Coronary artery (tissue), 2 donors: ENCODE results near the gene AADACL4.
"Not testable (repeated sequence)": the region's sequence is repeated elsewhere in the genome, so short reads cannot be mapped to it uniquely, and the experiment has no call there.

Experiments used
- DNase-seq: peaks from one replicate; pipeline ENCODE4 v3.0.0-alpha.2; 2017; ENCODE audit warnings: low spot score
- H3K27ac ChIP-seq, 2 donors: fragments of 200-600 bp; sonication (generic); one replicate each; pipeline ENCODE4 v1.5.1; 2016 to 2019
- H3K4me3 ChIP-seq: fragments of 200-600 bp; sonication (generic); 2 replicates; pipeline ENCODE4 v1.5.1; 2016; ENCODE audit warnings: mild to moderate bottlenecking, moderate library complexity
- CTCF ChIP-seq: fragments of 200-600 bp; sonication (generic); IDR thresholded peaks from one replicate; pipeline ENCODE4 v1.5.1; 2019; ENCODE audit warnings: antibody characterized with exemption

The AADACL4 gene

GRCh38 chr1:12636098-12636950 lies 7.6 kb upstream of the AADACL4 start:
- H3K4me3 ChIP-seq, result peak overlapping the region; percentile 47
- TF ChIP-seq CTCF, result no peak
- DNase-seq, result no peak
- H3K27ac ChIP-seq, result peak overlapping the region; percentile 48 to 75

GRCh38 chr1:12637693-12638092 lies 6.2 kb upstream of the AADACL4 start:
- H3K4me3 ChIP-seq, result no peak overlapping the region
- no peak overlapping the region for H3K27ac ChIP-seq
- DNase-seq, result no peak
- TF ChIP-seq CTCF, result no peak

- no peak for TF ChIP-seq CTCF
- H3K27ac ChIP-seq, result no peak overlapping the region
- no peak overlapping the region for H3K4me3 ChIP-seq
- no peak for DNase-seq
These were observed 3.5 kb upstream of the AADACL4 start for GRCh38 chr1:12640237-12640957.

- no peak for DNase-seq
- Histone ChIP-seq H3K4me3 (no peak overlapping the region), H3K27ac (no peak overlapping the region)
- no peak for TF ChIP-seq CTCF
These were observed 3.0 kb upstream of the AADACL4 start for GRCh38 chr1:12640958-12641272.

- TF ChIP-seq CTCF, result no peak
- H3K27ac ChIP-seq, result no peak overlapping the region
- DNase-seq, result no peak
These were observed 806 bp upstream of the AADACL4 start for GRCh38 chr1:12643079-12643478.

GRCh38 chr1:12644237-12644636 lies 352 bp downstream of the AADACL4 start:
- no peak for DNase-seq
- H3K4me3 ChIP-seq, result no peak overlapping the region
- TF ChIP-seq CTCF, result no peak

More at GRCh38 chr1:12643079-12643478, 806 bp upstream of the AADACL4 start:
- no peak overlapping the region for H3K4me3 ChIP-seq

GRCh38 chr1:12644829-12645228 lies 944 bp downstream of the AADACL4 start:
- no peak for TF ChIP-seq CTCF
- DNase-seq, result no peak
- no peak overlapping the region for H3K4me3 ChIP-seq
- H3K27ac ChIP-seq, result no peak overlapping the region

More at GRCh38 chr1:12644237-12644636, 352 bp downstream of the AADACL4 start:
- no peak overlapping the region for H3K27ac ChIP-seq

- not testable (repeated sequence) for DNase-seq, H3K4me3 ChIP-seq, H3K27ac ChIP-seq
These were observed 1.5 kb downstream of the AADACL4 start for GRCh38 chr1:12645401-12645800.
